ENCODE data around the gene DNHD1.

DNHD1 gene

GRCh38 chr11:6453152-6453551, 43.9 kb upstream of the DNHD1 start:
- Histone ChIP-seq H3F3A (ENCODE audit: control insufficient read depth, insufficient read depth) (no peaks in the 10 kb centered on the region), H4K20me1 (ENCODE audit: control insufficient read depth, insufficient read depth, low read depth, low read length) (no peaks in the 10 kb centered on the region), H3K4me2 (ENCODE audit: low read length) (no peak overlapping the region), H3K27ac (ENCODE audit: low read depth, low read length) (no peak overlapping the region), H3K4me3 (ENCODE audit: low read length) (no peak overlapping the region), H3K27me3 (ENCODE audit: control insufficient read depth, low read length) (no peaks in the 10 kb centered on the region), H3K4me1 (ENCODE audit: control insufficient read depth, low read length) (no peaks in the 10 kb centered on the region), H3K36me3 (ENCODE audit: control insufficient read depth, low read length) (no peaks in the 10 kb centered on the region), H3K79me2 (ENCODE audit: control insufficient read depth, low read length) (no peaks in the 10 kb centered on the region), H3K9me2 (replicated peaks; ENCODE audit: control insufficient read depth, low read length) (no peaks in the 10 kb centered on the region), H3K9me3 (ENCODE audit: control insufficient read depth, insufficient read depth, low read length) (no peaks in the 10 kb centered on the region)
- TF ChIP-seq CTCF (IDR thresholded peaks at IDR 0.05; ENCODE audit: low read depth, low read length, poor library complexity, severe bottlenecking) = no peak
- no peak for TF ChIP-seq EZH2phosphoT487 (IDR thresholded peaks at IDR 0.05; ENCODE audit: borderline replicate concordance, low read length)

- H4K20me1 ChIP-seq (ENCODE audit: control insufficient read depth, insufficient read depth, low read depth, low read length) = no peaks in the 10 kb centered on the region; the same call in 1 of the 2 replicates
- no peaks in the 10 kb centered on the region for H3K9me3 ChIP-seq (ENCODE audit: control insufficient read depth, insufficient read depth, low read length)
- H3K4me2 ChIP-seq (ENCODE audit: low read length) = no peak overlapping the region
- no peaks in the 10 kb centered on the region for H3K79me2 ChIP-seq (ENCODE audit: control insufficient read depth, low read length)
- TF ChIP-seq EZH2phosphoT487 (IDR thresholded peaks at IDR 0.05; ENCODE audit: borderline replicate concordance, low read length) = no peak
- TF ChIP-seq CTCF (IDR thresholded peaks at IDR 0.05; ENCODE audit: low read depth, low read length, poor library complexity, severe bottlenecking) = no peak
- H3K4me1 ChIP-seq (ENCODE audit: control insufficient read depth, low read length) = no peaks in the 10 kb centered on the region
- H3K4me3 ChIP-seq (ENCODE audit: low read length) = no peak overlapping the region
- no peaks in the 10 kb centered on the region for H3K27me3 ChIP-seq (ENCODE audit: control insufficient read depth, low read length)
- no peaks in the 10 kb centered on the region for H3K9me2 ChIP-seq (replicated peaks; ENCODE audit: control insufficient read depth, low read length)
- H3F3A ChIP-seq (ENCODE audit: control insufficient read depth, insufficient read depth) = no peaks in the 10 kb centered on the region
- no peaks in the 10 kb centered on the region for H3K36me3 ChIP-seq (ENCODE audit: control insufficient read depth, low read length)
- H3K27ac ChIP-seq (ENCODE audit: low read depth, low read length) = no peak overlapping the region
Observed at GRCh38 chr11:6455070-6455469, 42.0 kb upstream of the DNHD1 start.

GRCh38 chr11:6456361-6457073, 40.6 kb upstream of the DNHD1 start:
- H3F3A ChIP-seq (ENCODE audit: control insufficient read depth, insufficient read depth) = no peaks in the 10 kb centered on the region
- no peaks in the 10 kb centered on the region for H3K9me3 ChIP-seq (ENCODE audit: control insufficient read depth, insufficient read depth, low read length)
- no peak overlapping the region for H3K27ac ChIP-seq (ENCODE audit: low read depth, low read length)
- no peaks in the 10 kb centered on the region for H3K36me3 ChIP-seq (ENCODE audit: control insufficient read depth, low read length)
- H3K4me3 ChIP-seq (ENCODE audit: low read length) = no peak overlapping the region
- H4K20me1 ChIP-seq (ENCODE audit: control insufficient read depth, insufficient read depth, low read depth, low read length) = no peaks in the 10 kb centered on the region; the same call in 1 of the 2 replicates
- no peaks in the 10 kb centered on the region for H3K9me2 ChIP-seq (replicated peaks; ENCODE audit: control insufficient read depth, low read length)
- no peaks in the 10 kb centered on the region for H3K27me3 ChIP-seq (ENCODE audit: control insufficient read depth, low read length)
- TF ChIP-seq CTCF (IDR thresholded peaks at IDR 0.05; ENCODE audit: low read depth, low read length, poor library complexity, severe bottlenecking) = no peak
- TF ChIP-seq EZH2phosphoT487 (IDR thresholded peaks at IDR 0.05; ENCODE audit: borderline replicate concordance, low read length) = no peak
- H3K4me1 ChIP-seq (ENCODE audit: control insufficient read depth, low read length) = no peaks in the 10 kb centered on the region
- no peaks in the 10 kb centered on the region for H3K79me2 ChIP-seq (ENCODE audit: control insufficient read depth, low read length)
- no peak overlapping the region for H3K4me2 ChIP-seq (ENCODE audit: low read length)

Measured in DOHH2 (cell line).